Skin epidermis (tissue), 12 donors: ENCODE results near the gene NAALADL1.
"Not testable (repeated sequence)": the region's sequence is repeated elsewhere in the genome, so short reads cannot be mapped to it uniquely, and the experiment has no call there.

ENCODE experiments used
- H3K27ac ChIP-seq, 21 experiments: fragments of 200-600 bp; sonication (generic) in 11 of 21; one replicate each; pipeline ENCODE4 v1.5.0; 2020; ENCODE audit warnings: mild to moderate bottlenecking in 3 of 21, inconsistent platforms in 2 of 21, moderate library complexity in 2 of 21
- H3K4me3 ChIP-seq, 7 experiments: fragments of 200-600 bp; sonication (generic) in 2 of 7; one replicate each; pipeline ENCODE4 v1.5.0; 2020; ENCODE audit warnings: inconsistent platforms in 2 of 7, mild to moderate bottlenecking in 2 of 7, moderate library complexity in 1 of 7

The NAALADL1 gene

DNA sequence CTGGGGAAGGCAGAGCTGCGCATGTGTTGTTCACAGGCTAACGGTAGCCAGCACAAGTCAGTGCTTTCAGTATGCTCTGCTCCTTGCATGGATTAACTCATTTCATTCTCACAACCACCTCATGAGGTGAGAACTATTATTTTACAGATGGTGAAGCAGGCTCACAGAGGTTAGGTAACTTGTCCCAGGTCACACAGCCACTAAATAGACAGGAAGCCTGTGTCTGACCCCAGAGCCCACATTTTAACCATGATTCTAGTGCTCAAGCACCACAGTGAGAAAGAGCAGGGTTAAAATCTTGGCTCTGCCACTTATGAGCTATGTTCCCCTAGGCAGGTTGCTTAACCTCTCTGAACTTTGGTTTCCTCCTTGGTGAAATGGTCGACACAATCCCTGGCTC, 37.4 kb downstream of the NAALADL1 start:
- Histone ChIP-seq H3K4me3 (no peak overlapping the region), H3K27ac (no peak overlapping the region)

GRCh38 chr11:65019824-65020223, 38.5 kb downstream of the NAALADL1 start:
- H3K4me3 ChIP-seq: no peak overlapping the region
- H3K27ac ChIP-seq: peak overlapping the region in 1 of 21 experiments; percentile 26

DNA sequence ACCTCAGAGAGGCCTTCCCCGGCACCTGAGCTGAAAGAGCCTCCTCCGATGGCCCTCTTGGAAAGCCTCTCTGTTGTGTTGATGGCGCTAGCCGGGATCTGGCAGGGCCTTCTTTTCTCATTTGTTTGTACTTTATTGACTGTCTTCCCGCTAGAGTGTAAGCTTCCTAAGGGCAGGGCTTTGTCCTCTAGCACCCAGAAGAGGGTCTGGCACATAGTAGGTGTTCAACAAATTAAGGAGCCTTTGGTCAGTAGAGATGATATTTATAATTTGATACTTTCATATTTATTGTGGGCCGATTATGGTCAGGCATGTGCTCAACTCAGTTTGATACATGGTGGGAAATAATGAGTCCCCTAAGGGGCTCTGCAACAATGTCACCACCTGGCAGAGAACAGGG, 40.4 kb downstream of the NAALADL1 start:
- Histone ChIP-seq H3K27ac (no peak overlapping the region), H3K4me3 (no peak overlapping the region)

GRCh38 chr11:65016705-65017104, 41.6 kb downstream of the NAALADL1 start:
- peak overlapping the region in 2 of 21 experiments; percentile 11 to 26 for H3K27ac ChIP-seq
- no peak overlapping the region for H3K4me3 ChIP-seq

DNA sequence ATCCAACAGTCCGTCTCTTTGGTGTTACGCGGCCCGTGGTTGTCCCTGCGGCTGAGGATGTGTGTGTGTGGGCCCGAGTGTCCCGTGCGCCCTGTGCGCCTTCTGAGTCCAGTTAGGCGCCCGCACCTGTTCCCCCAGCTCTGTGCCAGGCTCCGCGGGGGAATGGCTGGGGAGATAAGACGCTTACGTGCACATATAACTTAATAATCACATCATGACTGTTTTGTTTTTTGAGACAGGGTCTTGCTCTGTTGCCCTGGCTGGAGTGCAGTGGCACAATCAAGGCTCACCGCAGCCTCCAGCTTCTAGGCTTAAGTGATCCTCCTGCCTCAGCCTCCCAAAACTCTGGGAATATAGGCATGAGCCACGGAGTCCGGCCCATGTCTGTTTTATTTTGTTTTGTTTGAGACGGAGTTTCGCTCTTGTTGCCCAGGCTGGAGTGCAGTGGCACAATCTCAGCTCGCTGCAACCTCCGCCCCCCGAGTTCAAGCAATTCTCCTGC, 43.6 kb downstream of the NAALADL1 start:
- Histone ChIP-seq H3K27ac (peak overlapping the region; percentile 82 to 99 (median 96)), H3K4me3 (peak overlapping the region; percentile 53 to 89 (median 69))

GRCh38 chr11:65013888-65014725, 44.2 kb downstream of the NAALADL1 start, which contains the start of gene ARL2:
Gene ARL2 (plus strand): TSS chr11:65014160. CDS start chr11:65014208, 48 bp downstream.
- H3K4me3 ChIP-seq: peak within 1 kb of the TSS; percentile 53 to 89 (median 69)
- H3K27ac ChIP-seq: peak within 1 kb of the TSS; percentile 82 to 99 (median 96)

- peak overlapping the region; percentile 82 to 99 (median 96) for H3K27ac ChIP-seq
Observed at GRCh38 chr11:65013130-65013887, 45.0 kb downstream of the NAALADL1 start.

DNA sequence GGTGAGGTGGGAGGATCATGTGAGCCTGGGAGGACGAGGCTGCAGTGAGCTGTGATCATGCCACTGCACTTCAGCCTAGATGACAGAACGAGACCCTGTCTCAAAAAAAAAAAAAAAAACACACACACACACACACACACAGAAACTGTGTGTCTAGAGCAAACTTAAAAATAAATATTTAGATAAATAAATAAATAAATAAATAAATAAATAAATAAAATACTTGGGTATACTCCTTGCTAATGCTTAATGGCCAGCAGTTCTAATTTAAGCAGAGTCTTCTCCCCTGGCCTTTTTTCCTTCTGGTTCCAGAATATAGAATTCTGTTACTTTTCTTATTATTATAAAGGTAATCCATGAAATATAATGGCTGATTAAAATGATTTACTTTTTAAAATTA, 49.5 kb downstream of the NAALADL1 start:
- no peak overlapping the region for H3K4me3 ChIP-seq
- no peak overlapping the region for H3K27ac ChIP-seq

More at GRCh38 chr11:65013130-65013887, 45.0 kb downstream of the NAALADL1 start:
- H3K4me3 ChIP-seq: peak overlapping the region; percentile 53 to 89 (median 69)

DNA sequence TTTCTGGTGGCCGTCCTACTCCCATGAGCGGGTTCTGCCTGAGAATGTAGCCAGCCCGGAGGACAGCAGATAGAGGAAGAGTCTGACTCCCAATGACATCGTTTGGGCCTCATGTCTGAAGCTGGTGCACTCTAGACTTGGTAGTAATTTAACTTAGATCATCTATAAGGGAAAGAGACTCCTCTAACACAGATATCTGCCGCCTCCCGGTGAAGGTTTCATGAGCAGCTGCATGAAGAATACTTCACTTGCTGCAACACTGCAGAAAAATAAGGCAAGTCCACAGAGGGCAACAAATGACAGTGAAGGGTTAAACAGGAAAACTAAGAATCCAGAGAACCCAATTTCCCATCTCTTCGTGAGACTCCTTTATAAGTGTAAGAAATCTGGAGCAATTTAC, 50.3 kb downstream of the NAALADL1 start:
- Histone ChIP-seq H3K4me3 (no peak overlapping the region), H3K27ac (no peak overlapping the region)

DNA sequence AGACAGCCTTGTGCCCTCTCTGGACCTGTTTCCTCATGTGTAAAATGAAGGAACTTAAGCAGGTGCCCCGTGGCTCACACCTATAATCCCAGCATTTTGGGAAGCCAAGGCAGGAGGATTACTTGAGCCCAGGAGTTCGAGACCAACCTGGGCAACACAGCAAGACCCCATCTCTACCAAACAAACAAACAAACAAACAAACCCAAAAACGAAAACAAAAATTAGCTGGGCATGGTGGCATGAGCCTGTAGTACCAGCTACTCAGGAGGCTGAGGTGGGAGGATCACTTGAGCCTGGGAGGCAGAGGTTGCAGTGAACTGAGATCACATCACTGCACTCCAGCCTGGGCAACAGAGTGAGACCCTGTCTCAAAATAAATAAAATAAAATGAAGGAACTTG, 54.4 kb downstream of the NAALADL1 start:
- not testable (repeated sequence) for H3K4me3 ChIP-seq, H3K27ac ChIP-seq

GRCh38 chr11:65003282-65003681, 55.1 kb downstream of the NAALADL1 start:
- Histone ChIP-seq H3K4me3 (no peak overlapping the region), H3K27ac (no peak overlapping the region)

- no peak overlapping the region for H3K27ac ChIP-seq
- H3K4me3 ChIP-seq: no peak overlapping the region
Observed at GRCh38 chr11:65002706-65003105, 55.6 kb downstream of the NAALADL1 start.

- no peak overlapping the region for H3K27ac ChIP-seq
- H3K4me3 ChIP-seq: no peak overlapping the region
Observed at GRCh38 chr11:64999478-64999877, 58.9 kb downstream of the NAALADL1 start.

GRCh38 chr11:64998690-64999431, 59.5 kb downstream of the NAALADL1 start:
- H3K27ac ChIP-seq: peak overlapping the region in 1 of 21 experiments; percentile 6

DNA sequence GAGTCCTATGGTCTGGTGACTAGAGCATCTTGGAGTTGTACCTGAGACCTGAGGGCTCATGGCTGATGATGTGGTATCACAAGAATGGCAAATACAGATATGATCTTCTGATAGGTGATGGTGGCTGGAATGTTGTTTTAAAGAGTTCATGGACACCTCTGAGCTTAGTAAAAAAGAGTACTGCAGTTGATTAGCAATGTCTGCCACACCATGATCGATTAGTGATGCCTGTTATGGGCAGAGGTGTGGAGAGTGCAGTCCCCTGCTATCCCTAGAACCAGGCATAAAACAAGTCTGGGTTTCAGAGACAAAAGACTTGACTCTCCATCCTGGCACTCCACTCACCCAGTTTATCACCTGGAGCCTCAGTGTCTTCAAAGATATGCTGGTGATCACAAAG, 60.2 kb downstream of the NAALADL1 start:
- Histone ChIP-seq H3K4me3 (no peak overlapping the region), H3K27ac (no peak overlapping the region)

More at GRCh38 chr11:64998690-64999431, 59.5 kb downstream of the NAALADL1 start:
- no peak overlapping the region for H3K4me3 ChIP-seq

- peak within 1 kb of the TSS in 6 of 7 experiments; percentile 3 to 29 (median 18) for H3K4me3 ChIP-seq
- H3K27ac ChIP-seq: peak within 1 kb of the TSS in 11 of 21 experiments; percentile 16 to 69 (median 35)
Observed at GRCh38 chr11:64996710-64997380, 61.5 kb downstream of the NAALADL1 start, which contains the start of gene BATF2. Gene BATF2 (minus strand): TSS chr11:64996971. CDS start chr11:64996914, 57 bp downstream.

- Histone ChIP-seq H3K27ac (peak overlapping the region in 11 of 21 experiments; percentile 16 to 69 (median 35)), H3K4me3 (peak overlapping the region in 6 of 7 experiments; percentile 3 to 29 (median 18))
Observed at GRCh38 chr11:64996327-64996709, 62.0 kb downstream of the NAALADL1 start.
